Left ventricle myocardium superior (tissue), 1 donor: Measurements from ENCODE around the gene PRAC1. TPM values are rescaled to one million over a fixed set of nuclear protein-coding genes. Genes with fewer than 3 reads are reported as not detected.
"Not testable (repeated sequence)": the region's sequence is repeated elsewhere in the genome, so short reads cannot be mapped to it uniquely, and the experiment has no call there.

ENCODE experiments used
- ATAC-seq: fragments of 200-7000 bp; cut with Tn5 transposase; one replicate; pipeline ENCODE4 v1.9.1; 2020; ENCODE audit warnings: mild to moderate bottlenecking, moderate library complexity
- DNase-seq: peaks from one replicate; pipeline ENCODE4 v3.0.0-alpha.2; 2020
- intact Hi-C: fragments of 100-400 bp; cut with micrococcal nuclease; formaldehyde crosslinking; loops from one replicate; pipeline ENCODE4 v1.11.0; 2022
- total RNA-seq: library from RNA; stranded (reverse); fragmentation: NEBNext Ultra II Directional; extraction: Animal tissue kit (Norgen Biotek cat#: 25700); gene quantifications from one replicate; pipeline ENCODE4 v1.2.1, GENCODE V29; 2021
- donor health status: DM: no; HTN: yes; CAD: no; lungs with severe emphysema.

Gene PRAC1
- total RNA-seq, 1 donor from 2014 or later: not detected

DNA sequence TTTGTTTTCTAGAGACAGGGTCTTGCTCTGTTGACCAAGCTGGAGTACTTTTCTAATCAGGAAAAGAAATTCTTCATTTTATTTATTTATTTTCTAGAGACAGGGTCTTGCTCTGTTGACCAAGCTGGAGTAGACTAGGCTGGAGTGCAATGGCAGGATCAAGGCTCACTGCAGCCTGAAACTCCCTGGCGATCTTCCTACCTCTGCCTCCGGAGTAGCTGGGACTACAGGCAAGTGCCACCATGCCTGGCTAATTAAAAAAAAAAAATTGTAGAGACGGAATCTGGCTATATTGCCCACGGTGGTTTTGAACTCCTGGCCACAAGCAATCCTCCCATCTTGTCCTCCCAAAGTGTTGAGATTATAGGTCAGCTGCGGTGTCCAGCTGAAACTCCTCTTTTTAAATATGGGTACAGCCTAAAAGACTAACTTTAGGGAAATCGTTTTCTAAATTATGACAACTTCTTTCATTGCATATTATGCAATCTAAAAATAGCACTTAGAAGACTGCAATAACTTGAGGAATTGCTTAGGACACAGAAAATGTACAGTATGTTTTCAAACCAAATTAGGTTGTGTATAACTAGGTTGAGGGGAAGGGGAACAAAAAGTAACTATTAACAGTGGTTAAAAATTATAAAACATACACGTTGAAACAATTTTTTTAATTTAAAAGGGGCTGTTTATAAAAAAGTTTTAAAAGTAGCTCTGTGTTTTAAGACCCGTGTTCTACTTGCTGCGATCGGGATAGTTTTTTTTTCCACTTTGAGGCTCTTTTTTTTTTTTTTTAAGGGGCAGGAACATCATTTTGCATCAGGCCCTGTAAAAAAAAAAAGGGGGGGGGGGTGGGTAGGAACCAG lies 4.7 kb downstream of the PRAC1 start:
- intact Hi-C loops: no loop called here
- DNase-seq (no peak), ATAC-seq (no peak)

DNA sequence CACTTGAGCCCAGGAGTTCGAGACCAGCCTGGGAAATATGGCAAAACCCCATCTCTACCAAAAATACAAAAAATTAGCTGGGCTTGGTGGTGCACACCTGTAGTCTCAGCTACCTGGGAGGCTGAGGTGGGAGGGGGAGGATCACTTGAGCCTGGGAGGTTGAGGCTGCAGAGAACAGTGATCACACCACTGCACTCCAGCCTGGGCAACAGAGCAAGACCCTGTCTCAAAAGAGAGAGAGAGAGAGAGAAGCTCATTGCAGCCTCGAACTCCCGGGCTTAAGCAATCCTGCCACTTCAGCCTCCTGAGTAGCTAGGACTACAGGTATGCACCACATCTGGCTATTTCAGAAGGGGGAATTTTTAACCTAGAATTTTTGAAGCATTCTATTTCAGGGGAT lies 5.8 kb downstream of the PRAC1 start:
- DNase-seq, ATAC-seq, intact Hi-C loops: not testable (repeated sequence)

DNA sequence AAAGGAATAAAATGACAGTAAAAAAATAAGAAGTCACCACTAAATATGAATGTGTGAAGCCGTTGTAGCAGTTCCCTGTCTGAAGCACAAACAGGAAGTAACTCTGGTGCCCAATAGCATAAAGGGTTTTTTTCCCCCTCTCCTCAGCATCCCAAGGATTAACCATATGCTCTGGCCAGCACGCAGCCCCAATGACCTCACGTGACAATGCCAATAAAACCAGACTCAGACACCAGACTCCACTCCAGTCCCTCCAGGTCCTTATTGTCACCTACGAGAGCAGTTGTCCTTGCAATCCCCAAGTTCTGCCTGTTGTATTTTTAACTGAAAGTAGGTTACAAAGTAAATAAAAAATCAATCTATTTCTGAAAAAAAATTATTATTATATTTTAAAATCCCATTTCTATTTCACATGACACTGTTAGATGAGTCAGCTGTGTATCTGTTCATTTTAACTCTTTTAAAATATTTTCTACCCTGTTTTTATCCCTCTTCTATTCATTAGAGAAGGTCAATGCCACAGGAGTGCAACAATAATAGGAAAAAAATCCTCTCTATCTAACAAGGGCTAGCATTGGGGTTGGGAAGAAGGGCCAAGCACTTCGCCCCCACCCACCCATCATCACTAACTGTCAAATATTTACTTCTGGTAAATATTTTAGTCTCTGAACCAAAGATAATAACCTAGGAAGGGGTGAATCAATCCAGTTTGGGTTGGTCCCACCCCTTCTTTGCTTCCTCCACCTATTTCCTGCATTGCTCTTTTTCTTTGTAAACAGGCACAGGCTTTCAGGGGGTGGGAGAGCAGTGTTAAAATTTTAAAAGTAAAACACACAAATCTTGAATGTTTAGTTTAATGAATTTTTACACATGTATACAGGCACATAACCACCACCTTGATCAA lies 6.6 kb downstream of the PRAC1 start:
- DNase-seq: no peak
- no peak for ATAC-seq
- intact Hi-C loops: no loop called here

DNA sequence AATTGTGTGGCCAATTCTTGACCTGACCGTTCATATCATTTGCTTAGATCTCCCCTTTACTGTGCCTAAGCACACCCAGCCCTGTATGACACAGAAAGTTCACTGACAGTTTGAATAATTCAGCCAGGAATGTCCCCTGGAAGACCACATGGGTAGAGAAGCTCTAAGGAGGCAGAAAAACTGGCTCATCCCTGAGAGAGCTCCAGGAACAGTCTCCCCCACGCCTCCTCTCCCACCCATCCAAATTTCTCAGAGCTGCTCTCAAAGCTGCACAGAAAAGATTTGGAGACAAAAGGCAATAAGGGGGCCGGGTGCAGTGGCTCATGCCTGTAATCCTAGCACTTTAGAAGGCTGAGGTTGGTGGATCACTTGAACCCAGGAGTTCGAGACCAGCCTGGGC lies 11.2 kb downstream of the PRAC1 start:
- no peak for ATAC-seq
- no peak for DNase-seq
- intact Hi-C loops: no loop called here

DNA sequence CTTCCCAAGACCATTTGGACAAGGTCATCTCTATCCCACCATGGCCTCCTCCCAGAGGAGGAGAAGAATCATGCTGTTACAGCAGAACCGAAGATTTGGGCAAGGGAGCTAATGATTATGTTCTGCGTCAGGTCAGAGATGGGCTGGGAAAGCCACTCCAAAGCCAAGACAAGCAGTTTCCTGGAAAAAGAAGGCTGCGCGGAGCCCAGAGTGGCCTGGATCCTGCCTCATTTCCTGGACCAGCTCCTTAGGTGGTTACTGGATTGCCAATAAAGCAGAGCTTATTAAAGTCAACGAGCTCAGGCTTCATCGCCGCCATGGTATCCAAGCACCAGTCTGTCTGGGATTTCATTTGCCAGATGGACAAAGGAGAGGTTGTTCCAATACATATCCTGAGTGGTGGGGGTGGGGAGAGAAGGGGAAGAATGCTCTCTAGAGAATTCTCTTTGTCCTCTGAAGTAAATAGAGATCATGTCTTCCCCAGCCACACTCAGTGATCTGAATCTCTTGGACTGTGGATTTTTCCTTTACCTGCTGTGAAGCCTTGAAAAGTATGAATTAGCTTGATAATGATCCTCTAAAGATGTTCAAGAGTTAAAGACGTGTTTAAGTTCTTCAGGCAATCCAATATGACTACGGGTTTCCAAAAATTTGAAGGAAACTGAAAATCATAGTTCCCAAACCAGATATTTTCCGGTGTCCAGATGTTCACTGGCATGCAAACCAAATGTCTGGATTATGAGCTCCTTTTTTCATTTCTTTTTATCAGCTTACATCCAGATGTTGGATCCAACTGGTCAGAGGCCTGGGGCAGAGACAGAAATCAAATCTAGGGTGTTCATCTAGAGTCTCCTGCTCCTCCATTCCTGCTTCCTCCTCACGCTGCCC lies 17.7 kb downstream of the PRAC1 start:
- DNase-seq (no peak), ATAC-seq (no peak)
- intact Hi-C loops: no loop called here

DNA sequence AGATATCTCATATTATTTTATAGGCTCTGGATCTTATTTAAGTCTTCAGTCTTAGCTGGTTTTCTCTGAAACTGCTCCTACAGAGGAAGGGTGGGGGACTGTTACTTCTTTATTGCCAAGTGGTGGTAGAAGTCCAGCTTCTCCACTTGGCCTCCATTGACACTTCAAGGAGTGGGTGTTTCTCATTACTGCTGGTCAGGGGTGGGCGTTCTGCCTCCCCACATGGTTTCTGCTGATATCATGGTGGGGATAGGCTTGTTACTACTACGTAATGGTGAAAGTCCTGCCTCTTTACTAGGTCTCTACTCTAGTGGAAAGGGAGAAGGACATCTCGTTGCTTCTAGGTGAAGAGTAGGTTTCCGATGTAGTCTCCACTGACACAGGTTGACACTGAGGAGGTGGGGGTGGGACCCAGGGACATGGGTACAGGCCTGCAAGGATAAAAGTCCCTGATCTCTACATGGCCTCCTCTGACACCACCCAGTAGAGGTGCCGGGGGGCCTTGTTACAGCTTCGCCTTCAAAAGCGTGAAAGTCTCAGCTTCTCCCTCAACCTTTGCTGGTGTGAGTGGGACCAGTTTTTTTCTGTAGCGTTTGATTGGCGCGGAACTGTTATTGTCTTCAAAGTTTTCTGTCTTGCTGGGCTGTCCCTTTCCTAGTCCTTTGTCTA lies 20.3 kb downstream of the PRAC1 start:
- ATAC-seq: no peak
- intact Hi-C loops: no loop called here
- DNase-seq: no peak

DNA sequence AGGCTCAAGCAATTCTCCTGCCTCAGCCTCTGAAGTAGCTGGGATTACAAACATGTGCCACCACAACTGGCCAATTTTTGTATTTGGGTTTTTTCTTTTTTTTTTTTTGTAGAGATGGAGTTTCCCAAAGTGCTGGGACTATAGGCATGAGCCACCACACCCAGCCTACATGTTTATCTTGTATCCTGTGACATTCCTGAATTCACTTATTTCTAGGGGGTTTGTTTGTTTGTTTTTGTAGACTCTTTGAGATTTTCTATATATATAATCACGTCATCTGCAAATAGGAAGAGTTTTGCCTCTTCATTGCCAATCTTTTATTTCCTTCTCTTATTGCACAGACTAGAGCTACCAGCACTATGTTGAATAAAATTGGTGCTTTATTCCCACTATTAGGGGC lies 29.1 kb downstream of the PRAC1 start:
- intact Hi-C loops: no loop called here
- ATAC-seq (no peak), DNase-seq (no peak)

DNA sequence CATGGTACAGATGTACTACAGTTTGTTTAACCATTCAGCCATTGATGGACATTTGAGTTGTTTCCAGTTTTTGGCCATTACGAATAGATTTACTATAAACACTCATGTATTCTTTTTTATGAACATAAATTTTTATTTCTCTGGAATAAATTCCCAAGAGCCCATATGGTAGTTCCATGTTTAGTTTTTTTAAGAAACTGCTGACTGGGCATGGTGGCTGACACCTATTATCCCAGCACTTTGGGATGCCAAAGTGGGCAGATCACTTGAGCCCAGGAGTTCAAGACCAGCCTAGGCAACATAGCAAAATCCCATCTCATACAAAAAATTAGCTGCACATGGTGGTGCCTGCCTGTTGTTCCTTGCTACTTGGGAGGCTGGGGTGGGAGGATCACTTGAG lies 30.3 kb downstream of the PRAC1 start:
- no peak for ATAC-seq
- intact Hi-C loops: no loop called here

DNA sequence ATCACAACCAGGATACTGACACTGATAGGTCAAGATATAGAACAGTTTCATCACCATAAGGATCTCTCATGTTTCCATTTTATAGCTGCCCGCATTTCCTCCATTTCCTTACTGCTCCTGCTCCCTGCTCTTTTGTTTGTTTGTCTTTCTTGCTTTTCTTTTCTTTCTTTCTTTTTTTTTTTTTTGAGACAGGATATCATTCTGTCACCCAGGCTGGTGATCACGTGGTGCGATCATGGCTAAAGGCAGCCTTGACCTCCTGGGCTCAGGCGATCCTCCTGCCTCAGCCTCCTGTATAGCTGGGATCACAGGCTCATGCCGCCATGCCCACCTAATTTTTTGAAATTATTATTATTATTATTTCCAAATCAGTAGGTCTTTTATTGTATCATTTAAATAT lies 31.7 kb downstream of the PRAC1 start:
- DNase-seq (no peak), ATAC-seq (no peak)
- intact Hi-C loops: no loop called here

More for the DNA sequence above, 30.3 kb downstream of the PRAC1 start:
- no peak for DNase-seq

DNA sequence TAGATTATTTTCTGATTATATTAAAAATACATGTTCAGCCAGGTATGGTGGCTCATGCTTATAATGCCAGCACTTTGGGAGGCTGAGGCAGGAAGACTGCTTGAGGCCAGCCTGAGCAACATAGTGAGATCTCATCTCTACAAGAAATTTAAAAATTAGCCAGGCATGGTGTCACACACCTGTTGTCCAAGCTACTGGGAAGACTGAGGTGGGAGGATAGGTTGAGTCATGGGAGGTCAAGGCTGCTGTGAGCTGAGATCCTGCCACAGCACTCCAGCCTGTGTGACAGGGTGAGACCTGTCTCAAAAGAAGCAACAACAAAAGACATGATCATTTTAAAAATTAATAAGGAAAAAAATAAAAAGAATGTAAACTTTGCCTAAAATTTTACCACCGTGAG lies 40.7 kb downstream of the PRAC1 start:
- DNase-seq: no peak
- no peak for ATAC-seq
- intact Hi-C loops: no loop called here

DNA sequence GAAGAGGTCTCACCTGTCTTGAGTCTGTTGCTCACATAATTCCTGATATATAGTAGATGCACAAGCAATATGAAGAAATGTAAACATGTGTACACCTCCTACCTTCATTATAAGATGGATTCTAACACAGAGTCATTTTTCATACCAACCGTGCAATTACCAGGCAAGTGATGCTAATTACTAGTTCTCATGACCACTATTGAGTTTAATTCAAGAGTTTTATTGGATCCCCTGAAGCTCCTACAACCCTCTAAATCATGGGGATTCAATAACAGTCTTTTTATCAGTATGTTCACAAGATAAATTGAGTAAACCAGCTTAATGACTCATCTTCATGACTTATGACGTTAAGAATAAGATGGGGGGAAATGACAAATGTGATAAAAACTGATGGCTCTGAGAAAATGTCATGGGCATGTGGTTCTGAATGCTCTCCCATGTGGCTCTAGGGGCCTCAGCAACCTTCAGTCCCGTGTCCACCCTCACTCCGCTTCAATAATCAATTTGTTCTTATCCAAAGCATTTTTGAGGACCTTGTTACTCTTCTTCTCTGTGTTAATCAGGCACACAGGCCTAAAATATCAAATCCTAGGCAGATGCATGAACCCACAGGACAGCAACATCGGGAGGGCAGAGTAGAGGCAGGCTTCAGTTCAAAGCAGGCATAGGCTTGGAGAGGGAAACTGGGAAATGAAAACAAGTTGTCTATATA lies 42.8 kb downstream of the PRAC1 start:
- DNase-seq (no peak), ATAC-seq (no peak)
- intact Hi-C loops: no loop called here

DNA sequence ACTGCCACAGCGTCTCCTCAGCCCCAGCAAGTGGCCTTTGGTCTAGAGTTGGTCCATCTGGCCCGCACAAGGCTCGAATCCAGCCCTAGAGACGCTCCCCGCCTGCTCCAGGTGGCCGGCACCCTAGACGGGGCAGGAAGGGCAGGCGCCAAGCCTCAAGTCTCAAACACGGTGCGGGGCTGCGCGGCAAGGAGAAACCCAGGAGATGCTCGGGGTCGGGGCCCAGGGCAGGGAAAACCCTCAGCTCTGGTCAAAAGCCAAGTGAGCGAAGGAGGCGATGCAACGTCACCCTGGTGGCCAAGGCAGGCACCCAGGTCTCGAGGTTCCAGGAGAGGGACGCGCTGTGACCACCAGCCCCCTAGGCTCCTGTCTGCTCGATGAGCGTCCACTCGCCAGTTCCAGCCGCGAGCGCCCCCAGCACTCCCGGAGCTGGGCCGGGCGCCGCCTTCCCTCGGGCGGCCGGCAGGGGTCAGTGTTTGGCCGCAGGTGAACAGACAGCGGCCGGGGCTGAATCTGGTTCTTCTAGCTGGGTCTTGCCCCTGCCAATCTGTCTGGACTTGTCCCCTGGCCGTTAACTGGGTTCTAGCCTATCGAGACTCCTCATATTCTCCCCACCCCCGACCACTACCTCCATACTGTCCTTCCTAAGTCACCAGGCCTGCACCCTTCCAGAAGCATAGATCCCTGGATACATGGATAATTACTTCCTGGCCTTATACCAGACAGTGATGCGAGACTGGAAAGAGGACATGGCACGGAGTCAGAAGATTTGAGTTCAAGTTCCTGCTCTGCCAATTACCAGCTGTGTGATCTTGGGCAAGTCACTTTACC lies 44.0 kb downstream of the PRAC1 start:
- intact Hi-C loops: no loop called here
- DNase-seq (peak; percentile 77), ATAC-seq (peak; percentile 76)

DNA sequence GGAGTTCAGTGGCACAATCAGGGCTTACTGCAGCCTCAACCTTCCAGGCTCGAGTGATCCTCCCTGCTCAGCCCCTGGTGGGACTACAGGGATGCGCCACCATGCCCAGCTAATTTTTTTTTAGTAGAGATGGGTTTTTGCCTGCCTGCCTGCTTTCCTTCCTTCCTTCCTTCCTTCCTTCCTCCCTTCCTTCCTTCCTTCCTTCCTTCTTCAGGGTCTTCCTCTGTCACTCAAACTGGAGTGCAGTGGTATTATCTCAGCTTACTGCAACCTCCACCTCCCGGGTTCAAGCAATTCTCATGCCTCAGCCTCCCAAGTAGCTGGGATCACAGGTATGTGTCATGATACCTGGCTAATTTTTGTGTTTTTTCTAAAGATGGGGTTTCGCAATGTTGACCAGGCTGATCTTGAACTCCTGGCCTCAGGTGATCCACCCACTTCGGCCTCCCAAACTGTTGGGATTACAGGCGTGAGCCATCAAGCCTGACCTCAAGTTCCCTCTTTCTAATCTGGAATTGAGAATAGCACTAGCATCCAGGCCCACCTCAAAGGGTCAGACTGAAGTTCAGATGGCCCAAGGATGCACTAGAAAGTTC lies 45.3 kb downstream of the PRAC1 start:
- ATAC-seq (no peak), DNase-seq (no peak)
- intact Hi-C loops: no loop called here

DNA sequence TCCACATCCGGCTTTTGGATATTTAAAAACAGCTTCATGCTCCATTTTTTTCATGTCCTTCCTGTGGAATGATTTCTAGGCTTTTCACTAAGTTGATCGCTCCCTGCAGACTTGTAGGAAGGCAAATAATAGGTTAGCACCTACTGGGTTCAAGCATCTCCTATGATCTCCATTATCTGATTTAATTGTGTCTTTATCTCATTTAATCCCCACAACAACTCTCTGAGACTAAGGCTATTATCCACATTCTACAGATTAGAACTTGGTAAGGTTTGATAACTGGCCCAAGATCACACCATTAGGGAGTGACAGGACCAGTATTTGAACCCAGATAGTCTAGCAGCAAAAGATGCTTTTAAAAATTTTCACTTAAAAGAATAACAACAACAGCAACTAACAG lies 50.0 kb downstream of the PRAC1 start:
- intact Hi-C loops: loop anchor here (5.0 kb wide), 1 partner anchor 115 kb away; no protein-coding TSS in a partner anchor
- ATAC-seq (no peak), DNase-seq (no peak)
